ENCODE results near the gene PLCB4. TPM values are rescaled to one million over a fixed set of nuclear protein-coding genes. Genes with fewer than 3 reads are reported as not detected.

The PLCB4 gene
- total RNA-seq, 1 donor from 2014 or later = 38.0 TPM

DNA sequence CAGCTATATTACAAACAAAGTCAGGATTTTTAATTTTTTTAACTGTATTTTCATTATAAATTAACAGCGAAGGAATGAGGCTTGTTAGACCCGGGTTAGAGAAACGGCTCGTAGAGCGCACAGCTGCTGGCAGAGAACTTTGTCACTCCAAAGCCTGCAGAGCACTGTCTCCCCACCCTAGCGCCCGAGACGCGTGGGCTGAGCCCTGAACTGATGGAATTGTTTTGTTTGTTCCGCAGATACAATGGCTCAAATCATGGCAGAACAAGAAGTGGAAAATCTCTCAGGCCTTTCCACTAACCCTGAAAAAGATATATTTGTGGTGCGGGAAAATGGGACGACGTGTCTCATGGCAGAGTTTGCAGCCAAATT is 446.3 kb downstream of the PLCB4 start:
- no peak for DNase-seq (ENCODE audit: low spot score in 2 of 2)
- Histone ChIP-seq H3K9me3 (no peaks in the 10 kb centered on the region), H3K36me3 (no peaks in the 10 kb centered on the region), H3K27me3 (no peaks in the 10 kb centered on the region), H3K4me1 (peaks cover 3 to 11% of the 10 kb centered on the region in 2 donors), H3K4me3 (peak overlapping the region; percentile 42 to 56), H3K27ac (no peak overlapping the region)
- intact Hi-C loops (cut with DNase I) = no loop called here
- TF ChIP-seq, protein P1, sequence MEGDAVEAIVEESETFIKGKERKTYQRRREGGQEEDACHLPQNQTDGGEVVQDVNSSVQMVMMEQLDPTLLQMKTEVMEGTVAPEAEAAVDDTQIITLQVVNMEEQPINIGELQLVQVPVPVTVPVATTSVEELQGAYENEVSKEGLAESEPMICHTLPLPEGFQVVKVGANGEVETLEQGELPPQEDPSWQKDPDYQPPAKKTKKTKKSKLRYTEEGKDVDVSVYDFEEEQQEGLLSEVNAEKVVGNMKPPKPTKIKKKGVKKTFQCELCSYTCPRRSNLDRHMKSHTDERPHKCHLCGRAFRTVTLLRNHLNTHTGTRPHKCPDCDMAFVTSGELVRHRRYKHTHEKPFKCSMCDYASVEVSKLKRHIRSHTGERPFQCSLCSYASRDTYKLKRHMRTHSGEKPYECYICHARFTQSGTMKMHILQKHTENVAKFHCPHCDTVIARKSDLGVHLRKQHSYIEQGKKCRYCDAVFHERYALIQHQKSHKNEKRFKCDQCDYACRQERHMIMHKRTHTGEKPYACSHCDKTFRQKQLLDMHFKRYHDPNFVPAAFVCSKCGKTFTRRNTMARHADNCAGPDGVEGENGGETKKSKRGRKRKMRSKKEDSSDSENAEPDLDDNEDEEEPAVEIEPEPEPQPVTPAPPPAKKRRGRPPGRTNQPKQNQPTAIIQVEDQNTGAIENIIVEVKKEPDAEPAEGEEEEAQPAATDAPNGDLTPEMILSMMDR (IDR thresholded peaks at IDR 0.05) = no peak

DNA sequence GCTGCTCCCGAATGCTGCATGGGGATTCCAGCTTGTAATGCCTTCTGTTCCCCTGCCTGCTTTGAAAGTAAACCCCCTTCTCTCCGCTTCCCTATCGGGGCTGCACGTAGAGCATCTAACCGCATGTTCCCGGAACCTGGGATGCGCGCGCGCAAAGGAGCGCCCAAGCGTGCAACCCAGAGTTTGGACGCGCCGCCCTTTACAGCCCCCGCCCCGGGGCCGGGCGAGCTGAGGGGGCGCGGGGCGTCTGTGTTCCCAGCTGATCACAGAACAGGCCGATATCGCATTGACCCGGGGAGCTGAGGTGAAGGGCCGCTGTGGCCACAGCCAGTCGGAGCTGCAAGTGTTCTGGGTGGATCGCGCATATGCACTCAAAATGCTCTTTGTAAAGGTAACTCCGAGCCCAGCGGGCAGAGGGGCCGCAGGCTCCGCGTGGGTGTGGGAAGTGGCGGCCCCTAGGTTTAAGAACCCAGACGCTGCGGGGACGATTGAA is 446.9 kb downstream of the PLCB4 start:
- no peaks in the 10 kb centered on the region for H3K27me3 ChIP-seq
- intact Hi-C loops (cut with DNase I) = no loop called here

DNA sequence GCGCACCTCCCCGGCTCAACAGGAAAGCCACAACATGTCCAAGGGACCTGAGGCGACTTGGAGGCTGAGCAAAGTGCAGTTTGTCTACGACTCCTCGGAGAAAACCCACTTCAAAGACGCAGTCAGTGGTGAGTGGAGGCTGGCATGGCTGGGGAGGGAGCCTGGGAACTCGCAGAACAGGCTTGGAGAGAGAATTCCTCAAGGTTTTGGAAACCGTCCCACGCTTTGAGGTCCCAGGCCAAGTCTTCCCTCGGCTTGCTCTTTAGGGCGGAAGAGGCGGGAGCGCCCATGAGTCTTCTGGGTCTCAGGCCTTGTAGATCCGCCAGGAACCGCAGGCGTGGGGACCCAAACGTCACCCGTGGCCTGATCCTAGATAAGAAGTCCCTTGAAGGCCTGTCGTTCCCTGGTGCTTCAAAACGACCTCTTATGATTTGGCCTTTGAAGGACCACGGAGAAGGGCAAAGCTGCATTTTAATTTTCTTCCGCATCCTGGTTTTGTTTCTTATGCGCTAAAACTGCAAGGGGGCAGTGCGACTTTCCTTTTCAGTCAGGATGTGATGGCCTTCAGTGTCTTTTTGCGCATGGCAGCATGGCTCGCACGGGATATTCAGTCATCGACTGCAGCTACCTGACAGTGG is 447.5 kb downstream of the PLCB4 start:
- intact Hi-C loops (cut with DNase I) = no loop called here
- no peak for DNase-seq (ENCODE audit: low spot score in 2 of 2)
- Histone ChIP-seq H3K27ac (no peak overlapping the region), H3K27me3 (no peaks in the 10 kb centered on the region), H3K9me3 (no peaks in the 10 kb centered on the region), H3K4me1 (peaks cover 3 to 11% of the 10 kb centered on the region in 2 donors), H3K36me3 (no peaks in the 10 kb centered on the region), H3K4me3 (peak overlapping the region; percentile 23 to 56)
- TF ChIP-seq, protein P1 (IDR thresholded peaks at IDR 0.05) = no peak

More for the DNA sequence above, 446.9 kb downstream of the PLCB4 start:
- Histone ChIP-seq H3K36me3 (no peaks in the 10 kb centered on the region), H3K27ac (no peak overlapping the region), H3K4me1 (peaks cover 3 to 11% of the 10 kb centered on the region in 2 donors), H3K9me3 (no peaks in the 10 kb centered on the region), H3K4me3 (peak overlapping the region; percentile 23 to 56)
- no peak for DNase-seq (ENCODE audit: low spot score in 2 of 2)
- TF ChIP-seq, protein P1 (IDR thresholded peaks at IDR 0.05) = no peak

DNA sequence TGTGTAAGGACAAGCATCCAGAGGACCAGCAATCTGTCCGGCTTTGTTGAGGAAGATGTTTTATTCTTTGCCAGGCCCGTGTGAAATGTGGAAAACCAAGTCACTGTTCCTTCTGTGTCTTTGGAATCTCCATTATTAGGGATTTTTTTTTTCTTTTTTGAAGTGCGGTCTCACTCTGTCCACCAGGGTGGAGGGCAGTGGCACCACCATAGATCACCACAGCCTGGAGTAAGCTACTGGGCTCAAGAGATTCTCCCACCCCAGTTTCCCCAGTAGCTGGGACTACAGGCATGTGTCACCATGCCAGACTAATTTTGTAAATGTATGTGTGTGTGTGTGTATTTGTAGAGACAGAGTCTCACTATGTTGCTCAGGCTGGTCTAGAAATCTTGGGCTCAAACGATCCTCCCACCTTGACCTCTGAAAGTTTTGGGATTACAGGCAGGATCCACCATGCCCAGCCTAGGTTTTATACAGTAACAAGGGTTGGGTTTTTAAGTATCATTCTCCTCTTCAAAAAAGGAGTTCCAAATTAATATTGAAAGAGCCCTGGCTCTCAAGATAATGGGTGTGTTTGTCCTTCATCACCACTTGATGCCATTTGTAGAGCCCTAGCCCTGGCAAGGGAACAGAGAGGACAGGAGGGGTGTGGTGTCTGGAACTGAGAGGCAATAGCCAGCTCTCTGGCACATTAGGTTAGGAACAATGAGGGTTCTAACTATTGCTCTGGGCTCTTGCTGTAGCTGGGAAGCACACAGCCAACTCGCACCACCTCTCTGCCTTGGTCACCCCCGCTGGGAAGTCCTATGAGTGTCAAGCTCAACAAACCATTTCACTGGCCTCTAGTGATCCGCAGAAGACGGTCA is 448.6 kb downstream of the PLCB4 start:
- H3K4me1 ChIP-seq = peaks cover 3 to 11% of the 10 kb centered on the region in 2 donors
- no peaks in the 10 kb centered on the region for H3K27me3 ChIP-seq
- intact Hi-C loops (cut with DNase I) = no loop called here

DNA sequence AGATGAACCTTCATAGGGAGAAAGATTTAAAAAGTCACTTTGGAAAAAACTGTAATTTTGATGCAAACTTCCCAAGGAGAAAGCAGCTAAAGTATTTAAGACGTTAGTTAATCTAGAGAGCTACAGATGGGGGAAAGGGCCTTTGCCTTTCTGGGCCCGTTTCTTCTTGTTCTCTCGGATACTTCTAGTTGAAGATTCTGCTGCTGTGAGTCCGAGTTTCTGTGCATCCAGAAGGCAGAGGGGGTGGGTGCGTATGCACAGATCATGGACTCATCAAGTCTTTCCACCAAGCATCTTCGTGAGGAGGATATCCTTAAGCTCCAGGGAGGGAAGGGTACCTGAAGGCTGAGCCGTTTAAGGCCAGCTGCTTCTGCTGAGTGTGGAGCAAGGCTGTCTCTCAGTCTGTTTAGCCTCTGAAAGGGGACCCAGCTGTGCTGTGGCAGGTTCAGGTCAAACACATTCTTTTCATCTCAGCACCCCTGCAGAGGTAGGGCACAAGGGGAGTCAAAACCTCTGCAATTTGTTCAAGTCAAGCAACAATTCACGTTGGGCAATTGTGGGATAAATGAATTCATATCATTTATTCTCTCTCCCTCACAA is 449.8 kb downstream of the PLCB4 start:
- intact Hi-C loops (cut with DNase I) = no loop called here
- Histone ChIP-seq H3K4me1 (peaks cover 3 to 11% of the 10 kb centered on the region in 2 donors), H3K9me3 (no peaks in the 10 kb centered on the region), H3K36me3 (no peaks in the 10 kb centered on the region), H3K27ac (no peak overlapping the region), H3K4me3 (no peak overlapping the region), H3K27me3 (no peaks in the 10 kb centered on the region)
- TF ChIP-seq, protein P1 (IDR thresholded peaks at IDR 0.05) = no peak
- DNase-seq (ENCODE audit: low spot score in 2 of 2) = no peak

More for the DNA sequence above, 448.6 kb downstream of the PLCB4 start:
- Histone ChIP-seq H3K36me3 (no peaks in the 10 kb centered on the region), H3K27ac (no peak overlapping the region), H3K9me3 (no peaks in the 10 kb centered on the region), H3K4me3 (no peak overlapping the region)
- no peak for DNase-seq (ENCODE audit: low spot score in 2 of 2)
- TF ChIP-seq, protein P1 (IDR thresholded peaks at IDR 0.05) = no peak
